Endothelial cell of umbilical vein (primary cell): ENCODE results near the gene GNAO1. TPM values are rescaled to one million over a fixed set of nuclear protein-coding genes. Genes with fewer than 3 reads are reported as not detected.

Experiments
- BruUV-seq: library from RNA; stranded (reverse); fragments of 400-500 nt; replicated peaks from 2 replicates; lab custom pipeline; 2021; lab: Mats Ljungman, UMichigan
- CTCF ChIA-PET: fragments of 300-600, 350-600 bp; sonication (Branson Sonifier 250); formaldehyde crosslinking; loops from one replicate; lab custom pipeline; 2021; ENCODE audit warnings: antibody characterized with exemption, inconsistent platforms; lab: Charles Lee
- POLR2A ChIA-PET: fragments of 300-600, 350-600 bp; sonication (Branson Sonifier 250); formaldehyde crosslinking; loops from one replicate; lab custom pipeline; 2021; ENCODE audit warnings: antibody characterized with exemption, inconsistent platforms; lab: Charles Lee
- DNase-seq: peaks from one replicate; pipeline ENCODE4 v3.0.0-alpha.2; 2011; ENCODE audit warnings: low read depth, low spot score
- FAIRE-seq: peaks from 2 replicates; lab custom pipeline; 2011; peaks lifted over from hg19 to GRCh38; lab: Jason Lieb, UNC
- H2AFZ ChIP-seq: 2 replicates; pipeline ENCODE4 v1.6.0; 2012; ENCODE audit warnings: low read depth, low read length, control low read depth, inconsistent platforms
- H3K27ac ChIP-seq: 2 replicates; pipeline ENCODE4 v1.5.1; 2011; ENCODE audit warnings: low read depth, mild to moderate bottlenecking, control low read depth, low read length, moderate library complexity; ENCODE audit not compliant: insufficient read depth
- H3K27me3 ChIP-seq, 2 experiments: 2 replicates each; pipeline versions ENCODE4 v1.6.0 to v1.6.1; 2011; ENCODE audit warnings: low read length in 2 of 2, mixed read lengths in 1 of 2; ENCODE audit not compliant: control insufficient read depth in 2 of 2, insufficient read depth in 2 of 2
- H3K36me3 ChIP-seq, 2 experiments: 2 replicates in 1 of 2; 3 replicates in 1 of 2; pipeline ENCODE4 v1.5.1; 2011; ENCODE audit warnings: low read length in 2 of 2, mild to moderate bottlenecking in 1 of 2, moderate library complexity in 1 of 2; ENCODE audit not compliant: control insufficient read depth in 2 of 2, insufficient read depth in 2 of 2; ENCODE audit errors: extremely low read depth in 1 of 2
- H3K4me1 ChIP-seq: 3 replicates; pipeline ENCODE4 v1.5.1; 2011; ENCODE audit warnings: mild to moderate bottlenecking, low read length; ENCODE audit not compliant: control insufficient read depth, insufficient read depth; ENCODE audit errors: extremely low read depth
- H3K4me2 ChIP-seq: 2 replicates; pipeline ENCODE4 v1.6.1; 2011; ENCODE audit warnings: low read length, control low read depth, mixed read lengths; ENCODE audit not compliant: insufficient read depth
- H3K4me3 ChIP-seq, 3 experiments: fragments of 200-600 bp in 1 of 3; sonication (generic), shearing (Covaris generic) in 1 of 3; replicated peaks in 1 of 3; 2 replicates each; pipeline ENCODE4 v1.5.1; 2011 to 2016; ENCODE audit warnings: control low read depth in 3 of 3, low read length in 3 of 3, mild to moderate bottlenecking in 2 of 3, inconsistent platforms in 1 of 3, low read depth in 1 of 3, moderate library complexity in 1 of 3; ENCODE audit not compliant: insufficient read depth in 1 of 3
- H3K79me2 ChIP-seq: 2 replicates; pipeline ENCODE4 v1.6.0; 2012; ENCODE audit warnings: low read length, inconsistent platforms; ENCODE audit not compliant: control insufficient read depth, insufficient read depth
- H3K9ac ChIP-seq: replicated peaks from 2 replicates; pipeline ENCODE3; 2011; ENCODE audit warnings: low read length, control low read depth; ENCODE audit not compliant: insufficient read depth; ENCODE audit errors: extremely low read depth
- H3K9me1 ChIP-seq: replicated peaks from 3 replicates; pipeline ENCODE4 v1.6.0; 2011; ENCODE audit warnings: mild to moderate bottlenecking, low read length; ENCODE audit not compliant: control insufficient read depth, insufficient read depth; ENCODE audit errors: extremely low read depth
- H3K9me3 ChIP-seq: replicated peaks from 2 replicates; pipeline ENCODE4 v1.5.1; 2012; ENCODE audit warnings: low read length, inconsistent platforms; ENCODE audit not compliant: control insufficient read depth, insufficient read depth
- H4K20me1 ChIP-seq: replicated peaks from 2 replicates; pipeline ENCODE3; 2011; ENCODE audit warnings: mild to moderate bottlenecking, low read length; ENCODE audit not compliant: control insufficient read depth, insufficient read depth; ENCODE audit errors: extremely low read depth
- EZH2 ChIP-seq: IDR thresholded peaks from 2 replicates; pipeline ENCODE4 v1.6.1; 2012; ENCODE audit warnings: borderline replicate concordance, low read depth, mild to moderate bottlenecking, moderate library complexity, low read length, inconsistent platforms; ENCODE audit not compliant: severe bottlenecking
- FOS ChIP-seq: IDR thresholded peaks from 2 replicates; pipeline ENCODE4 v1.6.1; 2011; ENCODE audit warnings: mild to moderate bottlenecking, low read length, moderate library complexity, borderline replicate concordance; ENCODE audit not compliant: insufficient read depth
- GATA2 ChIP-seq: IDR thresholded peaks from 2 replicates; pipeline ENCODE4 v1.7.0; 2011; ENCODE audit warnings: low read depth, mild to moderate bottlenecking, moderate library complexity, mixed read lengths, low read length; ENCODE audit not compliant: insufficient read length, insufficient read depth
- JUN ChIP-seq: IDR thresholded peaks from 2 replicates; pipeline ENCODE4 v1.6.1; 2011; ENCODE audit warnings: borderline replicate concordance, low read depth; ENCODE audit not compliant: insufficient read length, insufficient read depth
- MYC ChIP-seq: IDR thresholded peaks from one replicate; pipeline ENCODE4 v1.6.1; 2011; ENCODE audit warnings: mild to moderate bottlenecking, low read depth, low read length
- POLR2A ChIP-seq: IDR thresholded peaks from 2 replicates; pipeline ENCODE4 v1.6.1; 2012; ENCODE audit warnings: low read depth, mild to moderate bottlenecking, control low read depth, low read length
- POLR2AphosphoS5 ChIP-seq: IDR thresholded peaks from 2 replicates; pipeline ENCODE4 v1.6.1; 2012; ENCODE audit warnings: low read depth, mild to moderate bottlenecking, control low read depth, low read length, moderate library complexity; ENCODE audit not compliant: insufficient read depth
- dilution Hi-C: fragments of 300-500 bp; cut with MboI; formaldehyde crosslinking; loops from one replicate; pipeline ENCODE4 v1.15.0; 2019; ENCODE audit warnings: low sequenced_read_pairs; ENCODE audit not compliant: extremely low pct_ligation_motif_present
- intact Hi-C: fragments of 100-400 bp; cut with micrococcal nuclease; formaldehyde crosslinking; loops from one replicate; pipeline ENCODE4 v1.10.0; 2022
- polyA plus RNA-seq, 4 experiments: library from polyadenylated mRNA; depleted of rRNA in 3 of 4; stranded (reverse) in 3 of 4; unstranded in 1 of 4; fragments of >200 nt; gene quantifications; 2 replicates each; pipeline versions ENCODE4 v1.2.1 to v1.2.3, GENCODE V29; 2011 to 2012; ENCODE audit warnings: missing spikeins in 1 of 4
- total RNA-seq: library from RNA; stranded (reverse); gene quantifications from 2 replicates; pipeline ENCODE4 v1.2.3, GENCODE V29; 2021
- TF ChIP-seq, protein P1 (sequence below), 2 donors: IDR thresholded peaks; 1 replicate in 1 of 2; 2 replicates in 1 of 2; pipeline ENCODE4 v1.5.1; 2011; ENCODE audit warnings: low read length in 2 of 2, mild to moderate bottlenecking in 2 of 2, moderate library complexity in 2 of 2, control low read depth in 1 of 2, inconsistent platforms in 1 of 2, low read depth in 1 of 2; ENCODE audit not compliant: insufficient read depth in 1 of 2; ENCODE audit errors: extremely low read depth in 1 of 2
- TF ChIP-seq, protein P2 (sequence below): IDR thresholded peaks from 2 replicates; pipeline ENCODE4 v1.6.1; 2011; ENCODE audit not compliant: insufficient read depth, insufficient read length

The GNAO1 gene
- total and polyA plus RNA-seq, 2 donors (not counting 3 experiments of a cell fraction or from before 2014, with no cell fraction given), result not detected

DNA sequence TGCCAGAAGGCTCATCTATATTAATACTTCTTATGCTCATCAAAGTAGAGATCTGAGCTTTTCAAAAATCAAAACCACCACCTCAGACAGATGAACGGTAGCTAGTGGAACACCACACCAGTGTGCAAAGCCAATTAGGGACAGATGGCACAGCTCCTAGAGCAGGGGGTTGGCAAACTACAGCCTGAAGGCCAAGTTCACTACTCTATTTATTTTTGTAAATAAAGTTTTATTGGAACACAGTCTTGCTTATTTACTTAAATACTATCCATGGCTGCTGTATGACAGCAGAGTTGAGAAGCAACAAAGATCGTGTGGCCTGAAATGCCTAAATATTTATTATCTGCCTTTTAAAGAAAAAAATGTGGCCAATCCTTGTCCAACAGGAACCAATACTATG lies 177.3 kb downstream of the GNAO1 start:
- TF ChIP-seq POLR2A, result no peak
- TF ChIP-seq FOS, result no peak
- no peak for TF ChIP-seq POLR2AphosphoS5
- no peak for TF ChIP-seq EZH2
- TF ChIP-seq, protein P1, sequence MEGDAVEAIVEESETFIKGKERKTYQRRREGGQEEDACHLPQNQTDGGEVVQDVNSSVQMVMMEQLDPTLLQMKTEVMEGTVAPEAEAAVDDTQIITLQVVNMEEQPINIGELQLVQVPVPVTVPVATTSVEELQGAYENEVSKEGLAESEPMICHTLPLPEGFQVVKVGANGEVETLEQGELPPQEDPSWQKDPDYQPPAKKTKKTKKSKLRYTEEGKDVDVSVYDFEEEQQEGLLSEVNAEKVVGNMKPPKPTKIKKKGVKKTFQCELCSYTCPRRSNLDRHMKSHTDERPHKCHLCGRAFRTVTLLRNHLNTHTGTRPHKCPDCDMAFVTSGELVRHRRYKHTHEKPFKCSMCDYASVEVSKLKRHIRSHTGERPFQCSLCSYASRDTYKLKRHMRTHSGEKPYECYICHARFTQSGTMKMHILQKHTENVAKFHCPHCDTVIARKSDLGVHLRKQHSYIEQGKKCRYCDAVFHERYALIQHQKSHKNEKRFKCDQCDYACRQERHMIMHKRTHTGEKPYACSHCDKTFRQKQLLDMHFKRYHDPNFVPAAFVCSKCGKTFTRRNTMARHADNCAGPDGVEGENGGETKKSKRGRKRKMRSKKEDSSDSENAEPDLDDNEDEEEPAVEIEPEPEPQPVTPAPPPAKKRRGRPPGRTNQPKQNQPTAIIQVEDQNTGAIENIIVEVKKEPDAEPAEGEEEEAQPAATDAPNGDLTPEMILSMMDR (IDR thresholded peaks at IDR 0.05; ENCODE audit: extremely low read depth in 1 of 2, insufficient read depth in 1 of 2, low read depth in 1 of 2, low read length in 2 of 2), result no peak
- TF ChIP-seq GATA2, result no peak
- TF ChIP-seq, protein P2, sequence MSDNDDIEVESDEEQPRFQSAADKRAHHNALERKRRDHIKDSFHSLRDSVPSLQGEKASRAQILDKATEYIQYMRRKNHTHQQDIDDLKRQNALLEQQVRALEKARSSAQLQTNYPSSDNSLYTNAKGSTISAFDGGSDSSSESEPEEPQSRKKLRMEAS, result no peak
- no peak for TF ChIP-seq MYC
- no peak for TF ChIP-seq JUN
- Histone ChIP-seq H3K4me1 (peaks cover 16% of the 10 kb centered on the region), H3K36me3 (peaks cover 0 to 12% of the 10 kb centered on the region in 2 experiments), H3K79me2 (no peaks in the 10 kb centered on the region), H3K27me3 (no peaks in the 10 kb centered on the region), H2AFZ (no peak overlapping the region), H3K9me3 (no peaks in the 10 kb centered on the region), H3K27ac (no peak overlapping the region), H3K4me2 (no peak overlapping the region), H3K9me1 (no peaks in the 10 kb centered on the region), H3K4me3 (no peak overlapping the region), H4K20me1 (peaks cover 11% of the 10 kb centered on the region), H3K9ac (no peak overlapping the region)
- BruUV-seq, result no TSS peak
- ChIA-PET POLR2A (no interaction called here), CTCF (interaction anchor here (3.2 kb wide), 1 partner anchor 8 kb away, joined by 9 read pairs; no protein-coding TSS in a partner anchor)
- DNase-seq, result no peak
- dilution Hi-C loops (no loop called here), intact Hi-C loops (no loop called here)
- FAIRE-seq, result no peak
